ENCODE results near the gene PLEKHG3.

- TF ChIP-seq YY1 (IDR thresholded peaks at IDR 0.05), result no peak
- no peak for TF ChIP-seq CTCF (IDR thresholded peaks at IDR 0.05; ENCODE audit: low read depth, low read length, missing input control)
Measured at GRCh38 chr14:64654901-64655300, 49.3 kb upstream of the PLEKHG3 start.

All from liver (tissue), 2 donors.